ENCODE measurements around the gene PLAAT2. TPM values are rescaled to one million over a fixed set of nuclear protein-coding genes. Genes with fewer than 3 reads are reported as not detected.

Gene PLAAT2
- total and polyA plus RNA-seq, 2 donors, result not detected

DNA sequence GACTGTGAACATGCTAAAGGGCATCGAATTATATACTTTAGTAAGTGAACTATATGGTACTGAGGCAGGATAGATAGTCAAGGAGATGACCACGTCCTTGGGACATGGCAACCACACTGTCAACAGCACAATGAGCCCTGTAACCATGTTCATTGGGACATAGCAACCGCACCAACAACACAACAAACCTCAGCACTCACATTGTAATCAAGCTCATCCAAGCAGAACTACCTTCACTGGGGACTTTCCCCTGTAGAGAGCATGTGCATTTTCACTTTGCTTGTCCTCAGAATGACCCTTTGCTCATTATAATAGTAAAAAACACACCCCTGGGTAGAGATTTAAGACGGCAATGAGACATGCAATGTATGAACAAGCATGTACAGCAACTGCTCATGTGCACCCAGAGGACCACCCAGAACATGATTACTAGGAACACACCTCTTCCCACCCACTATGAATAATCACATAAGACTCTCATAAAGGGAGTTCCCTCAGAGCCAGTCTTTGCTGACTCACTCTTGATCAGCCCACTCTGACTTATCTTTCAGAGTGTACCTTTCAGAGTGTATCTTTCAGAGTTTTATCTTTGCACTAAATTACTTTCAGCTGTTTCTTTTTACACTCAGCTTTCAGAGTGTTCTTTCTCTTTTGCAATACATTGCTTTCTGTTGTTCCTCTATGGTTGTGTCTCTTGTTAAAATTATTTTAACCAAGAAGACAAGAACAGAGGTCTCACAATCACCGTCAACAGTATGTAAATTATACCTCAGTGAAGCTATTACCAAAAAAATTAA, 4.1 kb upstream of the PLAAT2 start:
- WGBS, result 40% methylated on average over 5 of the region's 5 CpGs
- H3K4me1 ChIP-seq (ENCODE audit: insufficient read depth), result no peaks in the 10 kb centered on the region
- peak overlapping the region; percentile 11 for H3K27ac ChIP-seq (ENCODE audit: low read depth)
- no peak overlapping the region for H3K4me3 ChIP-seq (ENCODE audit: low read depth, low read length)
- no peaks in the 10 kb centered on the region for H3K36me3 ChIP-seq (ENCODE audit: insufficient read depth)
- peak; percentile 77 for DNase-seq (ENCODE audit: extremely low spot score)

DNA sequence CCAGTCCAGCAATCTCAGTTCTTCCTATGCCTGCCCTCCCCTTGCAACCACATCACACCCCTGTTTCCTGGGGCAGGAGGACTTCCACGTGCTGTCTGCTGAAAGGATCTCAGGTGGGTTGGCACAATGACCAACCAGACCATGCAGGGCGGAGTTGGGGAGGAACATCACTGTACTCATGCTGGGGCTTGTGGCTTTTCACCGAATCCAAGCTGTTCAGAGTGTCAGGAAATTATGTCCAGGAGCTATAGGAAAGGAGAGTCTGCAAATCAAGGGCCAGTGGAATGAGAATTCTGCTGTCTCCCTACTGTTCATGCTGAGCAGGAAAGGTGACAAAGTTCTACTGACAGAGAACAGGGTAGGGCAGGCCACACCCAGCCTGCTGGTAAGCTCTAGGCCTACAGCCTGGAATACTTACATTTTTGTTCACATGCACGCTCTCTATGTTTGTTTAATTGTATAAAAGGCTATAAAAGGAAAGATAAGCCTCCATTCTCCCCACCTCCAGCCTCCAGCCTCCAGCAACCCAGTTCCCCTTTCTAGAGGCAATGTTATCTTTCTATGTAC, 1.7 kb upstream of the PLAAT2 start:
- no peaks in the 10 kb centered on the region for H3K36me3 ChIP-seq (ENCODE audit: insufficient read depth)
- no peak overlapping the region for H3K27ac ChIP-seq (ENCODE audit: low read depth)
- H3K4me1 ChIP-seq (ENCODE audit: insufficient read depth), result no peaks in the 10 kb centered on the region
- 76% methylated on average over 4 of the region's 4 CpGs for WGBS
- no peak for DNase-seq (ENCODE audit: extremely low spot score)
- H3K4me3 ChIP-seq (ENCODE audit: low read depth, low read length), result no peak overlapping the region

DNA sequence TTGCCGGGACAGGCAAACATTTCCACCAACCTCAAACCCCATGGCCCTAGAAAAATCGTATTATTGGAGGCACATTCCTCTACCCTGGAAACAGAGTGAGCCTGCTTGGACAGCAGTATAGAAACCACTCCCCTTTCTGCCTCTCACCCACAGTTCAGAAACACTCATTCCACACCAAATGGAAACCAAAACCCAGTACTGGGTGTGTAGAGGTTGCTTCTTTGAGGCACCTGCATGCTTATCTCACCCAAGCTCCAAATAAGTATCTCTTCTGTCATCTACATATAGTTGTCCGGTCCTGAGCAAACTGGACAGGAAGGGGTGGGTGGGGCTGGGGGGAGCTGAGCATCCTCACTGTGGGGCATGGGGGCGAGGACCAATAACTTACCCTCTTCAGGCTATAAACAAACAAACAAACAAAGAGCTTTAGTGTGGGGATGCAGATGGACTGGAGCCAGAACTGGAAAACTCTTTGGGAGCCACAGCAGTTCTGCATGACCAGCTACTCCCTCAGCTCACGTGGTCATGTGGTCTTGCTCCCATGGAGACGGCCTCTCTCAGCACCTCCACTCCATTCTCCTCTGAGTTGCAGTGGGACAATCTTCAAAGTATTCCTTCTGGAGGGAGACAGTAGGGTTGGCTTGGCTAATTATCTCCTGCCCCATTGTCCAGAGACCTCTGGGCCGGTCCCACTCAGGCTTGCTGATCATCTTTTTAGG, 1.0 kb upstream of the PLAAT2 start:
- no peak for DNase-seq (ENCODE audit: extremely low spot score)
- H3K4me3 ChIP-seq (ENCODE audit: low read depth, low read length), result no peak overlapping the region
- WGBS, result 71% methylated on average over 7 of the region's 7 CpGs
- H3K27ac ChIP-seq (ENCODE audit: low read depth), result no peak overlapping the region
- no peaks in the 10 kb centered on the region for H3K4me1 ChIP-seq (ENCODE audit: insufficient read depth)
- H3K36me3 ChIP-seq (ENCODE audit: insufficient read depth), result no peaks in the 10 kb centered on the region

DNA sequence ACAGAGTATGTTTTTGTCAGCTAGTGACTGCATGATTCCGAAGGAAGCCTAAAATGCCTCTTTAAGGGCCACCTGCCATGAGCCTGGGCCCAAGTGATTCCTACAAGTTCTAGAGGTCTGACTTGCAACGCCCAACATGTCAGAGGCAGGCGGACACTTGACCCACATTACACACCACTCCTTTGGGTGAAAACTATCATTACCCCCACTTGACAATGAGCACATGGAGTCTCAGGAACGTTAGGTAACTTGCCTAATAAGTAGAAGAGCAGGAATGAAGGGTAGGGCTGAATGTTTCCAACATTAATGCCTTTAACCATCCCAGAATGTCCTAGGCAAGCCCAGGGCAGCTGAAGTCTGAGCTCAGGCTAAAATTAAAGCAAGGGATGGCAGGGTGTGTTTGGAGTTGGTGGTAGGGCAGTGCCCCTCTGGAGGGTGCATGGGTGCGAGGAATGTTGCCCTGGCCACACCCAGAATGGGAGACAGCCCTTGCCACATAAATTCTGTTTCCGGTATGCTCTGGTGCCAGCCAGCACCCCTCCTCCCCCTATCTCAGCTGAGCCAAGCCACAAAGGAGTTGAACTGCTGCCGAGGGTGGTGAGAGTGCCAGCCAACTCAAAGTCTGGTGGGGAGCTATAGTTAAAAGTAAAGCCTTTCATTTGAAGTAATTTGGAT, 2.5 kb downstream of the PLAAT2 start:
- WGBS, result 74% methylated on average over 7 of the region's 7 CpGs
- DNase-seq (ENCODE audit: extremely low spot score), result no peak
- Histone ChIP-seq H3K27ac (ENCODE audit: low read depth) (no peak overlapping the region), H3K4me3 (ENCODE audit: low read depth, low read length) (no peak overlapping the region), H3K36me3 (ENCODE audit: insufficient read depth) (no peaks in the 10 kb centered on the region), H3K4me1 (ENCODE audit: insufficient read depth) (no peaks in the 10 kb centered on the region)

DNA sequence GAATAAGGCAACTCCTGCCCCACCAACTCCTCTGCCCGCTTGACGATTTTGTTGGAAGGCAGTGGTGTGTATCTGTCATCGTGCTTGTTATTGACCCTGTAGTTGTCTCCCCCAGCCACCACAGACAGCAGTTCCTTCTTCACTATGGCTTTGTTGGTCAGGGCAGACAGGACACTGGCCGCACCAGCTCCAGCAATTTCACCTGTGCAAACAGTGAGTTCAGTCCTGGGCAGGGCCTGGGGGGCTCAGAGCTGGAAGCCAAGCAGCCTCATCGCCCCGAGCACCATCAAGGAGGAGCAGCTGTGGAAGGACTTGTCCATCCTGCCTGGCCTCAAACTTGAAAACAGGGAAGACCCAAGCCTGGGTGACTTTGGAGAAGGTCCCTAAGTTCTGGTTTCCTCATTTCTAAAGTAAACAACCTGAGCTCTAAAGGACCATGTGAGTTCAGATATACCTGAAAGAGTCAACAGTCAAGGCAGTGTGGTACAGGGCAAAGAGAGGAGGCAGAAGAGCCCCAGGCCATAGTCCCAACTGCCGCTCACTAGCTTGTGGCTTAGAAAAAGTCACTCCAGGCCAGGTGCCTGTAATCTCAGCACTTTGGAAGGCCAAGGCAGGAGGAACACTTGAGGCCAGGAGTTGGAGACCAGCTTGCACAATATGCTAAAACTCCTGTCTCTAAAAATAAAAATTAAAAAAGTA, 4.6 kb downstream of the PLAAT2 start:
- Histone ChIP-seq H3K4me1 (ENCODE audit: insufficient read depth) (no peaks in the 10 kb centered on the region), H3K4me3 (ENCODE audit: low read depth, low read length) (no peak overlapping the region), H3K27ac (ENCODE audit: low read depth) (no peak overlapping the region), H3K36me3 (ENCODE audit: insufficient read depth) (no peaks in the 10 kb centered on the region)
- WGBS, result 93% methylated on average over 7 of the region's 7 CpGs
- DNase-seq (ENCODE audit: extremely low spot score), result no peak

DNA sequence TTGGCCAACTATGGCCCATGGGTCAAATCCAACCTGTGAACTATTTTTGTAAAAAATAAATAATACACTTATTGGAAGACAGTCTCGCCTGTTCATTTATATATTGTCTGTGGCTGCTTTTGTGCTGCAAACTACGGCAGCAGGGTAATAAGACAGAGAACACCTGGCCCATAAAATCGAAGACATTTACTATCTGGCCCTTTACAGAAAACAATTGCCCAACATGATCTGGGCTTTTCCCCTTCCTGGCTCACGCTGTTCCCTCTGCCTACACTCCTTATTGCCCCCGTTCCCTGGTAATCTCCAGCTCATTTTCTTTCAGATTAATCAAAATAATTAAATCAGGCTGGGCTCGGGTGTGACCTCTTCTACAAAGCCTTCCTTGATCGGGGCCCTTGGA, 5.6 kb downstream of the PLAAT2 start:
- Histone ChIP-seq H3K4me1 (ENCODE audit: insufficient read depth) (no peaks in the 10 kb centered on the region), H3K36me3 (ENCODE audit: insufficient read depth) (no peaks in the 10 kb centered on the region), H3K27ac (ENCODE audit: low read depth) (no peak overlapping the region), H3K4me3 (ENCODE audit: low read depth, low read length) (no peak overlapping the region)
- DNase-seq (ENCODE audit: extremely low spot score), result no peak
- 50% methylated on average over 7 of the region's 7 CpGs for WGBS

DNA sequence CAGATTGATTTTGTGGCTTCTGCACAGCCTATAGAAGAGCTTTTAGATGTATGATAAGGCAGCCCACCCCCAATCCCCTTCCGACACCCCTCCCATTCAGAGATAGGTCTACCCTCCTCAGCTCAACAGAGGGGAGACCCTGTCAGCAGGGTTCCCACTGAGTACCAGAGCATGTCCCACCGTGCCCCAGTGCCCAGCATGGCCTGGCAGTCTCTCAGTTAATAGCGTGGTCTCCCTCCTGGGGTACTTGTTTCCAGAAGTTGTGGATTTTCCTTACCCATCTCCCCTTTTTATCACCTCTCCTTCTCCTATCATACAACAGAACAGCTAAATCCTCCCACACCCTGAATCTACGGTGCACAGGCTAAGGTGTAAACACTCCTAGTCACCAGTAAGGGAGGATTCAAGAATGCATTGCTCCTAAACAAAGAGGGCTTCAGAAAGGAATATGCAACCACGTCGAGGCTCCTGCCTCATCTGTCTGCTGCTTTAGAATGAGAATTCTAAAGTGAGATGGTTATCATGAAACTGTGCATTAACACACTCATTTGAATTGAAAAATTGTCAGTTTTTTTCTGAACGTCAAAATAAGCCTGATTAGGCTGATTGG, 6.7 kb downstream of the PLAAT2 start:
- no peaks in the 10 kb centered on the region for H3K36me3 ChIP-seq (ENCODE audit: insufficient read depth)
- 73% methylated on average over 7 of the region's 7 CpGs for WGBS
- no peak for DNase-seq (ENCODE audit: extremely low spot score)
- H3K4me1 ChIP-seq (ENCODE audit: insufficient read depth), result no peaks in the 10 kb centered on the region
- no peak overlapping the region for H3K27ac ChIP-seq (ENCODE audit: low read depth)
- no peak overlapping the region for H3K4me3 ChIP-seq (ENCODE audit: low read depth, low read length)

DNA sequence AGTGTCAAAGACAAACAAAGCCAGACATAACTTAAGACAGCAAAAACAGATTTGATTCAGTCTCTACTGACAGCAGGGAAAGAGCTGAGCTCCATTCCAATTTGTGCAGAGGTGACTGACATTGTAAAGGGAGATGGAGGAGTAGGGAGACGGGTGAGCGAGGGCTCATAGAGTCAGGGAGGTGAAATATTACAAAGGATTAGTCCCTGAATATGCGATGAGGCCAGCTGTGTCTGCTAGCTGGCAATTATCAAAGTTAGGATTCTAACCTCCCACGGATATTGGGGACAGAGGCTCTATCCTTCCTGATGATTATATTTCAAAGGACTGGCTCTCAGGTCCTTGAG, 8.3 kb downstream of the PLAAT2 start:
- H3K4me3 ChIP-seq (ENCODE audit: low read depth, low read length), result no peak overlapping the region
- no peaks in the 10 kb centered on the region for H3K4me1 ChIP-seq (ENCODE audit: insufficient read depth)
- WGBS, result 71% methylated on average over 4 of the region's 4 CpGs
- no peak for DNase-seq (ENCODE audit: extremely low spot score)
- H3K36me3 ChIP-seq (ENCODE audit: insufficient read depth), result no peaks in the 10 kb centered on the region
- H3K27ac ChIP-seq (ENCODE audit: low read depth), result no peak overlapping the region

DNA sequence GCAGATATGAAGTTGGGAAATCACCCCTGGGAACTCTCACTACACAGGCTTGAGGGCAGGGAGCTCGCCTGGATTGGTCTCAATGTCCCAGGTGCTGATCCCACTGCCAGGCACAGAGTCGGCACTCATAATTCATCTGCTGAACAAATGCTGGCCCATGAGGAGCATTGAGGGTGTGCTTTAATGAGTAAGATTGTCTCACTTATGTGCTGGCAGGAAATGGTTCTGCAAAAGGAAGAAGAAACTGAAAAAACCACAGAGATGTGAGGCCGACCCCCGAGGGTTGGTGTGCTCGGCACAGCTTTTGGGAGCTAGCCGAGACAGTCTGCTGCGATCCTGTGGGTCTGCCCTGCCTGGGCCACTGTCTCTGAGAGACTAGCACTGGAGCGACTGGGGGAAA, 9.4 kb downstream of the PLAAT2 start:
- Histone ChIP-seq H3K4me1 (ENCODE audit: insufficient read depth) (no peaks in the 10 kb centered on the region), H3K27ac (ENCODE audit: low read depth) (no peak overlapping the region), H3K36me3 (ENCODE audit: insufficient read depth) (no peaks in the 10 kb centered on the region), H3K4me3 (ENCODE audit: low read depth, low read length) (no peak overlapping the region)
- no peak for DNase-seq (ENCODE audit: extremely low spot score)
- 77% methylated on average over 8 of the region's 8 CpGs for WGBS

DNA sequence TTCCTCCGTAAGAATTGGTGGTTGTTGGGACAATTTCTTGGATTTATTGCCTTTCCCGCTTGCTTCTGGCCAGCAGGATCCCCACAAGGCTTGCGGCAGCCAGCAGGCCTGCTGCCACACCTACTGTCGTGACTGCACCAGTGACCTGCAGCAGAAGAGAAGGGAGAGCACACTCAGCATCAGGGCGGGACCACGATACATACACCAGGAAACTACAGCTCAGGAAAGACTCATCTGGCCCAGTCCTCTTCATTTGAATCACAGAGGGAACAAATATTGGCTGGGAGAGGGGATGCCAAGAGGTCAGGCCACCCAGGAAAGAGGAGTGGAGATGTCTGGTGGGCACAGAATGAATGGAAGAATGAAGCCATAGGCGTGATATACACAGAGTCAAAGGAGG, 10.3 kb downstream of the PLAAT2 start:
- Histone ChIP-seq H3K27ac (ENCODE audit: low read depth) (no peak overlapping the region), H3K4me1 (ENCODE audit: insufficient read depth) (no peaks in the 10 kb centered on the region), H3K4me3 (ENCODE audit: low read depth, low read length) (no peak overlapping the region), H3K36me3 (ENCODE audit: insufficient read depth) (no peaks in the 10 kb centered on the region)
- no peak for DNase-seq (ENCODE audit: extremely low spot score)
- WGBS, result 84% methylated on average over 7 of the region's 7 CpGs

DNA sequence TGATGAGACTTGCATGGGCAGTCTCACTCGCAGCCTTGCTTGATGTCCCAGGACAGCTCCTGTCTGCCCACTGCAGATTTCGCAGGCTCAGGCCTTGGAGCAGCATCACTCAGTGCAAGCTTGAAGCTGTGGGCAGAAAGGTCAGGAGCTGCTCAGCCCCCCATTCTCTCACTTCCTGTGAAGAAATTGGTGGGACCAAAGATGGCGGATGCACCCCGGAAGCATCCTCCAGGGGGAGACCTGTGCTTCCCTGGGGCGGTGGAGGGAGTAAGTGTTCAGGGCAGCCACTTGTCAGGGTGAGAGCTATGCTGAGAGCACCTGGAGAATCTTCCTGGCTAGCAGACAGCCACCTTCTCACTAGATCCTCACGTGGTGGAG, 11.3 kb downstream of the PLAAT2 start:
- Histone ChIP-seq H3K4me1 (ENCODE audit: insufficient read depth) (no peaks in the 10 kb centered on the region), H3K4me3 (ENCODE audit: low read depth, low read length) (no peak overlapping the region), H3K36me3 (ENCODE audit: insufficient read depth) (no peaks in the 10 kb centered on the region), H3K27ac (ENCODE audit: low read depth) (no peak overlapping the region)
- 89% methylated on average over 6 of the region's 6 CpGs for WGBS
- DNase-seq (ENCODE audit: extremely low spot score), result no peak

DNA sequence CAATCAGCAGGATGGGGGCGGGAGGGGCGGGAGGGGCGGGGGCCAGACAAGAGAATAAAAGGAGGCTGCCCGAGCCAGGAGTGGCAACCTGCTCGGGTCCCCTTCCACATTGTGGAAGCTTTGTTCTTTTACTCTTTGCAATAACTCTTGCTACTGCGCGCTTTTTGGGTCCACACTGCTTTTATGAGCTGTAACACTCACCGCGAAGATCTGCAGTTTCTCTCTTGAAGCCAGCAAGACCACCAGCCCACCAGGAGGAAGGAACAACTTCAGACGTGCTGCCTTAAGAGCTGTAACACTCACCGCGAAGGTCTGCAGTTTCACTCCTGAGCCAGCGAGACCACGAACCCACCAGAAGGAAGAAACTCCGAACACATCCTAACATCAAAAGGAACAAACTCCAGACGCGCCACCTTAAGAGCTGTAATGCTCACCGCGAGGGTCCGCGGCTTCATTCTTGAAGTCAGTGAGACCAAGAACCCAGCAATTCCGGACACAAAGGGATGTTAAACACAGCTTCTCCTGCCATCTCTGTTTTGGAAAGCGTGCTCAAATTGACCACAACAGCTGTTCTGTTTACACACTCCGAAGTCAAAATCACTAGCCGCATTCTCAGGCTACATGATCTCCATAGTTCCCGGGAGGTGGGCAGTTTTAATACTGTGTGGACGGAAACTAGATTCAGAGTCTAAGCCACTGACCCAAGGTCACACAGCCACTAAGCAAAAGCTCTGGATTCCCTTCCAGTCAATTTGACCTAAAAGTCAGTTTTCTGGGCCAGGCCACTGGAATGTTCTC, 11.9 kb downstream of the PLAAT2 start:
- DNase-seq (ENCODE audit: extremely low spot score), result no peak
- H3K4me3 ChIP-seq (ENCODE audit: low read depth, low read length), result no peak overlapping the region
- WGBS, result 74% methylated on average over 27 of the region's 27 CpGs
- no peaks in the 10 kb centered on the region for H3K4me1 ChIP-seq (ENCODE audit: insufficient read depth)
- H3K36me3 ChIP-seq (ENCODE audit: insufficient read depth), result no peaks in the 10 kb centered on the region
- no peak overlapping the region for H3K27ac ChIP-seq (ENCODE audit: low read depth)
